H9 (cell line): Measurements from ENCODE around the gene CELA2B. TPM values are rescaled to one million over a fixed set of nuclear protein-coding genes. Genes with fewer than 3 reads are reported as not detected.

Experiments
- DNase-seq: peaks from one replicate; pipeline ENCODE4 v3.0.0-alpha.2; 2017
- H2AFZ ChIP-seq: one replicate; pipeline ENCODE4 v1.6.1; 2013; ENCODE audit warnings: mild to moderate bottlenecking, low read length, control low read depth, moderate library complexity
- H2AK5ac ChIP-seq: 2 replicates; pipeline ENCODE4 v1.6.1; 2013; ENCODE audit warnings: low read length, control low read depth, mixed read lengths; ENCODE audit not compliant: insufficient read length
- H2BK120ac ChIP-seq: one replicate; pipeline ENCODE4 v1.6.1; 2013; ENCODE audit warnings: low read depth, mild to moderate bottlenecking, low read length, control low read depth, inconsistent platforms; ENCODE audit not compliant: poor library complexity, severe bottlenecking
- H2BK12ac ChIP-seq: 2 replicates; pipeline ENCODE4 v1.6.1; 2013; ENCODE audit warnings: low read length, control low read depth, mixed read lengths, low read depth; ENCODE audit not compliant: insufficient read length
- H2BK15ac ChIP-seq: 2 replicates; pipeline ENCODE4 v1.6.1; 2013; ENCODE audit warnings: low read depth, low read length, control low read depth
- H2BK20ac ChIP-seq: one replicate; pipeline ENCODE4 v1.6.1; 2013; ENCODE audit warnings: low read depth, mild to moderate bottlenecking, low read length, control low read depth, inconsistent platforms; ENCODE audit not compliant: poor library complexity, severe bottlenecking
- H2BK5ac ChIP-seq: 2 replicates; pipeline ENCODE4 v1.6.1; 2013; ENCODE audit warnings: low read length, control low read depth, mixed read lengths; ENCODE audit not compliant: insufficient read length
- H3K14ac ChIP-seq: 2 replicates; pipeline ENCODE4 v1.6.1; 2013; ENCODE audit warnings: low read length, control low read depth; ENCODE audit not compliant: insufficient read depth
- H3K18ac ChIP-seq: 2 replicates; pipeline ENCODE4 v1.6.1; 2013; ENCODE audit warnings: low read depth, mild to moderate bottlenecking, mixed read lengths, low read length, control low read depth; ENCODE audit not compliant: insufficient read length
- H3K23ac ChIP-seq: 2 replicates; pipeline ENCODE4 v1.6.1; 2013; ENCODE audit warnings: low read length, control low read depth, mixed read lengths, low read depth; ENCODE audit not compliant: insufficient read length
- H3K23me2 ChIP-seq: 2 replicates; pipeline ENCODE4 v1.6.1; 2013; ENCODE audit warnings: low read depth, mild to moderate bottlenecking, mixed read lengths, low read length, control low read depth; ENCODE audit not compliant: insufficient read length, poor library complexity, severe bottlenecking
- H3K27ac ChIP-seq: 2 replicates; pipeline ENCODE4 v1.5.1; 2013; ENCODE audit warnings: low read length, control low read depth, mixed read lengths, low read depth; ENCODE audit not compliant: insufficient read length
- H3K27me3 ChIP-seq: 2 replicates; pipeline ENCODE4 v1.6.1; 2013; ENCODE audit warnings: low read length, control low read depth, inconsistent platforms; ENCODE audit not compliant: insufficient read depth
- H3K4ac ChIP-seq: 2 replicates; pipeline ENCODE4 v1.6.1; 2013; ENCODE audit warnings: low read depth, mild to moderate bottlenecking, control low read depth, inconsistent platforms, low read length, moderate library complexity
- H3K4me1 ChIP-seq: 2 replicates; pipeline ENCODE4 v1.6.1; 2013; ENCODE audit warnings: low read length, control low read depth, inconsistent platforms; ENCODE audit not compliant: insufficient read depth
- H3K4me2 ChIP-seq: 2 replicates; pipeline ENCODE4 v1.6.1; 2013; ENCODE audit warnings: low read length, control low read depth, mixed read lengths; ENCODE audit not compliant: insufficient read length, insufficient read depth
- H3K56ac ChIP-seq: 2 replicates; pipeline ENCODE4 v1.6.1; 2013; ENCODE audit warnings: low read depth, mild to moderate bottlenecking, mixed read lengths, low read length, control low read depth; ENCODE audit not compliant: insufficient read length
- H3K79me1 ChIP-seq: 2 replicates; pipeline ENCODE4 v1.6.1; 2013; ENCODE audit warnings: low read depth, mild to moderate bottlenecking, moderate library complexity, low read length, control low read depth, inconsistent platforms; ENCODE audit not compliant: insufficient read depth, poor library complexity, severe bottlenecking
- H3K79me2 ChIP-seq: 2 replicates; pipeline ENCODE4 v1.6.1; 2013; ENCODE audit warnings: low read length, control low read depth, inconsistent platforms; ENCODE audit not compliant: insufficient read depth
- H3K9ac ChIP-seq: 2 replicates; pipeline ENCODE4 v1.6.1; 2013; ENCODE audit warnings: low read length, control low read depth, mixed read lengths; ENCODE audit not compliant: insufficient read length; ENCODE audit errors: extremely low read depth
- H3K9me3 ChIP-seq: one replicate; pipeline ENCODE4 v1.6.1; 2013; ENCODE audit warnings: low read depth, low read length, inconsistent platforms; ENCODE audit not compliant: control insufficient read depth
- H3T11ph ChIP-seq: one replicate; pipeline ENCODE4 v1.6.1; 2013; ENCODE audit warnings: mild to moderate bottlenecking, low read length, control low read depth, inconsistent platforms
- H4K20me1 ChIP-seq: one replicate; pipeline ENCODE4 v1.6.1; 2013; ENCODE audit not compliant: control insufficient read depth, insufficient read length, insufficient read depth
- H4K5ac ChIP-seq: 2 replicates; pipeline ENCODE4 v1.6.1; 2013; ENCODE audit warnings: low read depth, mild to moderate bottlenecking, mixed read lengths, low read length, control low read depth; ENCODE audit not compliant: insufficient read length
- H4K8ac ChIP-seq: replicated peaks from 2 replicates; pipeline ENCODE4 v1.6.1; 2013; ENCODE audit warnings: low read length, control low read depth, mixed read lengths, low read depth; ENCODE audit not compliant: insufficient read length
- H4K91ac ChIP-seq: 2 replicates; pipeline ENCODE4 v1.6.1; 2013; ENCODE audit warnings: low read depth, mild to moderate bottlenecking, moderate library complexity, mixed read lengths, low read length, control low read depth; ENCODE audit not compliant: insufficient read length
- H3K27ac Mint-ChIP-seq, 3 experiments: 2 replicates in 2 of 3; 3 replicates in 1 of 3; pipeline ENCODE4 v1.8.0; 2020 to 2021; ENCODE audit warnings: mixed read lengths in 3 of 3, mild to moderate bottlenecking in 1 of 3, moderate library complexity in 1 of 3
- H3K27me3 Mint-ChIP-seq: 2 replicates; pipeline ENCODE4 v1.8.0; 2021; ENCODE audit warnings: low read depth, mild to moderate bottlenecking, moderate library complexity, mixed read lengths
- H3K36me3 Mint-ChIP-seq, 3 experiments: 2 replicates in 2 of 3; 3 replicates in 1 of 3; pipeline ENCODE4 v1.8.0; 2020 to 2021; ENCODE audit warnings: low read depth in 3 of 3, mixed read lengths in 3 of 3; ENCODE audit not compliant: insufficient read depth in 1 of 3
- H3K4me1 Mint-ChIP-seq, 2 experiments: 2 replicates each; pipeline ENCODE4 v1.8.0; 2020; ENCODE audit warnings: mixed read lengths in 2 of 2
- H3K4me3 Mint-ChIP-seq, 2 experiments: 2 replicates in 1 of 2; 3 replicates in 1 of 2; pipeline ENCODE4 v1.8.0; 2020 to 2021; ENCODE audit warnings: mild to moderate bottlenecking in 2 of 2, mixed read lengths in 2 of 2, moderate library complexity in 1 of 2
- H3K9me3 Mint-ChIP-seq, 2 experiments: 2 replicates in 1 of 2; 3 replicates in 1 of 2; pipeline ENCODE4 v1.8.0; 2020; ENCODE audit warnings: mild to moderate bottlenecking in 2 of 2, mixed read lengths in 2 of 2, moderate library complexity in 1 of 2
- WGBS: extraction: QIAGEN DNeasy Blood & Tissue Kit; methylation state at CpG from one replicate; pipeline ENCODE4 v1.1.7; 2013; ENCODE audit warnings: missing lambda C conversion rate, low lambda C conversion rate, mixed read lengths; ENCODE audit not compliant: insufficient read length; ENCODE audit errors: extremely low coverage; 5-methylcytosine and 5-hydroxymethylcytosine counted together
- total RNA-seq: library from RNA; stranded (reverse); gene quantifications from 2 replicates; pipeline ENCODE4 v1.2.1, GENCODE V29; 2021
- TF ChIP-seq, protein P1 (sequence below): fragments of 200-600 bp; sonication (generic); conservative IDR thresholded peaks from 3 replicates; pipeline ENCODE4 v1.8.0; 2021; ENCODE audit warnings: antibody characterized with exemption, mild to moderate bottlenecking

CELA2B gene
- total RNA-seq, 1 experiment from 2014 or later = not detected

DNA sequence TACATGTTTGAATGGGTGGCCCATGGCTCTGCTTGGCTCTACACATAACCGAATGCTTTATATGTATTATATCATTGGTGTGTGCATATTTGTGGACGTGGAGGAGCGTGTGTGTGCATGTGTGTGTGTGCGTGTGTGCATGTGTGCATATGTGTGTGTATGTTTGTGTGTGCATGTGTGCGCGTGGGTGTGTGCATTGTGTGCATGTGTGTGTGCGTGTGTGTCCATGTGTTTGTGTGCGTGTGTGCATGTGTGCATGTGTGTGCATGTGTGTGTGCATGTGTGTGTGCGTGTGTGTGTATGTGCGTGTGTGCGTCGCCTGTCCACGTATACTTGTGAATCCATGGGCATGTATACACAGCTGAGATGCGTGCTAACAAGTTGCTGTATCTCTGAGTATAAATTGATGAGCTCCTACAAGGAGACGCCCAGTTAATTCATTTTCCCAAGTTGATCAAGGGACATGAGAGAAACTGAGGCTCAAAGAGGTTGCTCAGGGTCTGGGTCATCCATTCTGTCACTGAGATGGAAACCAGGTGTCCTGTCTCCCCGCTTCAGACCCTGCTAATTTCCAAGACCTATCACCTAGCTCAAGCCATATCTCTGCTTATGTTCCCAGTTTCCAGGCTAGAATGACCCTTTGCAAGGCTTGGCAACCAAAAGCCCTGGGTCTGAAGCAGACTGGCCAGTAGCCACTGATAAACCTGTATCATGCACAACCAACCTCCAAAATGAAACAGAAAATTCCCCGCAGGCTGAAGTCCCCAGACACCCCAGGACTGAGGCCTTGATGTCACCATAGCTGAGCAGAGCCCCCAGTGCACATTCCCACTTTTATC, 40.4 kb upstream of the CELA2B start:
- H3K27ac ChIP-seq = no peak overlapping the region
- Mint-ChIP-seq H3K9me3 (no peaks in the 10 kb centered on the region; a peak in 1 of 5 replicates), H3K4me1 (peaks cover 5 to 14% of the 10 kb centered on the region in 2 experiments), H3K4me3 (peak overlapping the region in 1 of 2 experiments; percentile 8; a peak in 1 of 5 replicates), H3K27me3 (peaks cover 2% of the 10 kb centered on the region), H3K36me3 (no peaks in the 10 kb centered on the region), H3K27ac (no peak overlapping the region)
- H2AFZ ChIP-seq = no peak overlapping the region
- no peak overlapping the region for H3K14ac ChIP-seq
- no peak for DNase-seq
- no peak overlapping the region for H3K9ac ChIP-seq
- TF ChIP-seq, protein P1, sequence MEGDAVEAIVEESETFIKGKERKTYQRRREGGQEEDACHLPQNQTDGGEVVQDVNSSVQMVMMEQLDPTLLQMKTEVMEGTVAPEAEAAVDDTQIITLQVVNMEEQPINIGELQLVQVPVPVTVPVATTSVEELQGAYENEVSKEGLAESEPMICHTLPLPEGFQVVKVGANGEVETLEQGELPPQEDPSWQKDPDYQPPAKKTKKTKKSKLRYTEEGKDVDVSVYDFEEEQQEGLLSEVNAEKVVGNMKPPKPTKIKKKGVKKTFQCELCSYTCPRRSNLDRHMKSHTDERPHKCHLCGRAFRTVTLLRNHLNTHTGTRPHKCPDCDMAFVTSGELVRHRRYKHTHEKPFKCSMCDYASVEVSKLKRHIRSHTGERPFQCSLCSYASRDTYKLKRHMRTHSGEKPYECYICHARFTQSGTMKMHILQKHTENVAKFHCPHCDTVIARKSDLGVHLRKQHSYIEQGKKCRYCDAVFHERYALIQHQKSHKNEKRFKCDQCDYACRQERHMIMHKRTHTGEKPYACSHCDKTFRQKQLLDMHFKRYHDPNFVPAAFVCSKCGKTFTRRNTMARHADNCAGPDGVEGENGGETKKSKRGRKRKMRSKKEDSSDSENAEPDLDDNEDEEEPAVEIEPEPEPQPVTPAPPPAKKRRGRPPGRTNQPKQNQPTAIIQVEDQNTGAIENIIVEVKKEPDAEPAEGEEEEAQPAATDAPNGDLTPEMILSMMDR = no peak
- no peak overlapping the region for H4K91ac ChIP-seq
- no peak overlapping the region for H2AK5ac ChIP-seq
- H3K23me2 ChIP-seq = no peaks in the 10 kb centered on the region
- H3T11ph ChIP-seq = no peak overlapping the region
- no peak overlapping the region for H4K5ac ChIP-seq
- H2BK15ac ChIP-seq = no peak overlapping the region
- H3K27me3 ChIP-seq = no peaks in the 10 kb centered on the region
- no peak overlapping the region for H2BK120ac ChIP-seq
- WGBS = no CpG with 5 or more reads among the region's 17 CpGs
- no peaks in the 10 kb centered on the region for H3K9me3 ChIP-seq
- no peaks in the 10 kb centered on the region for H4K20me1 ChIP-seq
- no peak overlapping the region for H3K4me2 ChIP-seq
- H2BK20ac ChIP-seq = no peak overlapping the region
- H3K4me1 ChIP-seq = no peaks in the 10 kb centered on the region
- H3K23ac ChIP-seq = no peak overlapping the region
- no peaks in the 10 kb centered on the region for H3K79me2 ChIP-seq
- peak overlapping the region; percentile 70 for H4K8ac ChIP-seq
- H3K56ac ChIP-seq = no peak overlapping the region
- no peak overlapping the region for H3K4ac ChIP-seq
- no peak overlapping the region for H3K18ac ChIP-seq
- H3K79me1 ChIP-seq = no peaks in the 10 kb centered on the region
- H2BK5ac ChIP-seq = no peak overlapping the region
- no peak overlapping the region for H2BK12ac ChIP-seq
